NCI-H2227 treated with DMSO at 0.1 percent for 48 hours (cell line): Measurements from ENCODE around the gene CTU1.
"Not testable (repeated sequence)": the region's sequence is repeated elsewhere in the genome, so short reads cannot be mapped to it uniquely, and the experiment has no call there.

Experiments used
- DNase-seq: peaks from one replicate; lab custom pipeline; 2025; lab: John Stamatoyannopoulos, UW

CTU1 gene

GRCh38 chr19:51108066-51108804 is at the start of gene CTU1:
Gene CTU1 (minus strand): TSS chr19:51108409. CDS start chr19:51104569, 3,840 bp downstream.
- DNase-seq, result peak; percentile 93

GRCh38 chr19:51157265-51157664 is 49.1 kb upstream of the CTU1 start:
- DNase-seq, result no peak

GRCh38 chr19:51156710-51157109 is 48.5 kb upstream of the CTU1 start:
- DNase-seq, result no peak

- DNase-seq, result no peak
These were observed 42.4 kb upstream of the CTU1 start for GRCh38 chr19:51150627-51151026.

GRCh38 chr19:51148580-51148979 is 40.4 kb upstream of the CTU1 start:
- DNase-seq, result no peak

GRCh38 chr19:51147663-51148062 is 39.5 kb upstream of the CTU1 start:
- DNase-seq, result no peak

GRCh38 chr19:51146751-51147150 is 38.5 kb upstream of the CTU1 start:
- DNase-seq, result no peak

GRCh38 chr19:51145916-51146493 is 37.8 kb upstream of the CTU1 start:
- no peak for DNase-seq

GRCh38 chr19:51144482-51145045 is 36.4 kb upstream of the CTU1 start:
- DNase-seq, result no peak

GRCh38 chr19:51143486-51143885 is 35.3 kb upstream of the CTU1 start:
- no peak for DNase-seq

GRCh38 chr19:51142809-51143475 is 34.7 kb upstream of the CTU1 start:
- not testable (repeated sequence) for DNase-seq

GRCh38 chr19:51142119-51142518 is 33.9 kb upstream of the CTU1 start, which contains the start of gene SIGLEC7:
Gene SIGLEC7 (plus strand): TSS chr19:51142301. CDS start chr19:51142370, 69 bp downstream.
- no peak for DNase-seq

GRCh38 chr19:51141181-51141580 is 33.0 kb upstream of the CTU1 start:
- no peak for DNase-seq

GRCh38 chr19:51140441-51140840 is 32.2 kb upstream of the CTU1 start:
- peak; percentile 10 for DNase-seq

GRCh38 chr19:51139299-51140014 is 31.2 kb upstream of the CTU1 start:
- no peak for DNase-seq

- no peak for DNase-seq
These were observed 30.4 kb upstream of the CTU1 start for GRCh38 chr19:51138549-51138979.

GRCh38 chr19:51137792-51138425 is 29.7 kb upstream of the CTU1 start:
- no peak for DNase-seq

- no peak for DNase-seq
These were observed 28.8 kb upstream of the CTU1 start for GRCh38 chr19:51136851-51137551.

GRCh38 chr19:51135986-51136762 is 28.0 kb upstream of the CTU1 start:
- DNase-seq, result no peak

GRCh38 chr19:51135004-51135403 is 26.8 kb upstream of the CTU1 start:
- DNase-seq, result no peak
